Activated T-cell treated with anti-CD3 and anti-CD28 coated beads, Interleukin-2, amount 50 U/mL, for 4 hours (primary cell): ENCODE measurements around the gene HDGF. TPM values are rescaled to one million over a fixed set of nuclear protein-coding genes. Genes with fewer than 3 reads are reported as not detected.
A peak's percentile ranks its signal among the peaks of the same experiment; 100 is the strongest.

Experiments used
- ATAC-seq, 2 donors: fragments of 200-7000 bp; cut with Tn5 transposase; one replicate each; pipeline ENCODE4 v1.10.0; 2021
- DNase-seq: peaks from one replicate; pipeline ENCODE4 v3.0.0-alpha.2; 2020
- H3K27me3 Mint-ChIP-seq: one replicate; pipeline ENCODE4 v1.8.0; 2021; ENCODE audit warnings: low read depth, mixed read lengths
- H3K36me3 Mint-ChIP-seq: one replicate; pipeline ENCODE4 v1.8.0; 2022; ENCODE audit warnings: mixed read lengths; ENCODE audit not compliant: insufficient read depth
- H3K4me1 Mint-ChIP-seq: one replicate; pipeline ENCODE4 v1.8.0; 2021; ENCODE audit warnings: low read depth, mixed read lengths
- H3K4me3 Mint-ChIP-seq: one replicate; pipeline ENCODE4 v1.8.0; 2021; ENCODE audit warnings: mild to moderate bottlenecking, moderate library complexity, mixed read lengths
- H3K9me3 Mint-ChIP-seq: one replicate; pipeline ENCODE4 v1.8.0; 2021; ENCODE audit warnings: mixed read lengths
- total RNA-seq, 3 donors: library from RNA; stranded (reverse); gene quantifications; one replicate each; pipeline ENCODE4 v1.2.1, GENCODE V29; 2021

Gene HDGF
- total RNA-seq, 3 donors from 2014 or later, result 221 to 249 (median 230) TPM

DNA sequence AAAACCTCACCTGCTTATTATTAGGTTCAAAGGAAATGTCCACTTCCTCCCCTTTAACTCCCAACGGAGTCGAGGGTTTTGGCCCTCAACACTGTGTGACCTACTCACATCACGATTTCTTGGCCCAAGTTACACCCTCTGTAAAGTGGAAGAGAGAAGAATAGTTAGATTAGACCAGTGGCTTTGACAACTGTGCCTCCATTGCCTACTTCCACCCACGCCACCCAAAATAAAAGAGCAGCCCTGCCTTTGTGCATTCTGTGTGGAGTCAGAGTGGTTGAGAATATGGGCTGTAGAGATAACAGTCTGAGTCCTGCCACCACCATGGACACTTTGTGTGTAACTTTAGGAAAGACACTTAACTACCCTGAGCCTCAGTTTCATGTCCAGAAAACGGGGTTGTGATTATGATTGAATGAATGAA lies 4.1 kb upstream of the HDGF start:
- H3K4me1 Mint-ChIP-seq, result peaks cover 12% of the 10 kb centered on the region
- ATAC-seq, result no peak
- no peaks in the 10 kb centered on the region for H3K36me3 Mint-ChIP-seq
- no peak for DNase-seq
- H3K9me3 Mint-ChIP-seq, result no peaks in the 10 kb centered on the region
- no peaks in the 10 kb centered on the region for H3K27me3 Mint-ChIP-seq
- H3K4me3 Mint-ChIP-seq, result no peak overlapping the region

- H3K4me3 Mint-ChIP-seq, result no peak overlapping the region
- no peaks in the 10 kb centered on the region for H3K36me3 Mint-ChIP-seq
- H3K4me1 Mint-ChIP-seq, result peaks cover 22% of the 10 kb centered on the region
- DNase-seq (no peak), ATAC-seq (no peak)
- no peaks in the 10 kb centered on the region for H3K9me3 Mint-ChIP-seq
- no peaks in the 10 kb centered on the region for H3K27me3 Mint-ChIP-seq
Observed at GRCh38 chr1:156754219-156754618, 2.7 kb upstream of the HDGF start.

DNA sequence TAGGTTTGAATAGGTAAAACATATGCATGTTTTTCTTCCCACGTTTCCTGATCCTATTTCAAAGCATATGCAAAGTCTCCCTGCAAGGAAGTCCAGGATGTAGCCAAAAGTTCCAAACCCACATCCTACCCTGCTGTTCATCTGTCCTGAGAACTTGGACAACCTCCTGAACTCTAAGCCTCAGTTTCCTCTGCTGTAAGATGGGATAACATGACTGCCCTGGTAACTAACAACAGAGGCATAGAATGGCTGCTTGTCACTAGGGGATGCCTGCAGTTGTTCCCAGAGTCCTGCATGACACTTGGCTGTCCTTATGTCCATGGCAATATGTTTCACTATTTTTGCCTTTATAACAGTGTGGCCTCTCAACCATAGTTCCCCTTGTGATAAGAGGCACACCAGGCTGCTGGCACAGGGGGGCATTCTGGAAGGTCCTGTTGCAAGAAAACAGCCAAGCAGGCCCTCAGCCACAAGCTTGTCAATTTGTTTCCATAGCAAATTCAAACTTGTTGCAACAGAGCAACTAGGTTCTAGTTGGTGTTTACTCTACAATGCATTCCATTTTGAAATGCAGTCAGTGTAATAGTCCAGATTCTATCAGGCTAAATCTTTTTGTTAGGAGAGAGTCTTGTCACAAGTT lies 1.5 kb upstream of the HDGF start:
- peak overlapping the region; percentile 93 for H3K4me3 Mint-ChIP-seq
- DNase-seq, result no peak
- no peak for ATAC-seq
- H3K9me3 Mint-ChIP-seq, result no peaks in the 10 kb centered on the region
- H3K36me3 Mint-ChIP-seq, result no peaks in the 10 kb centered on the region
- H3K4me1 Mint-ChIP-seq, result peaks cover 35% of the 10 kb centered on the region
- H3K27me3 Mint-ChIP-seq, result no peaks in the 10 kb centered on the region

DNA sequence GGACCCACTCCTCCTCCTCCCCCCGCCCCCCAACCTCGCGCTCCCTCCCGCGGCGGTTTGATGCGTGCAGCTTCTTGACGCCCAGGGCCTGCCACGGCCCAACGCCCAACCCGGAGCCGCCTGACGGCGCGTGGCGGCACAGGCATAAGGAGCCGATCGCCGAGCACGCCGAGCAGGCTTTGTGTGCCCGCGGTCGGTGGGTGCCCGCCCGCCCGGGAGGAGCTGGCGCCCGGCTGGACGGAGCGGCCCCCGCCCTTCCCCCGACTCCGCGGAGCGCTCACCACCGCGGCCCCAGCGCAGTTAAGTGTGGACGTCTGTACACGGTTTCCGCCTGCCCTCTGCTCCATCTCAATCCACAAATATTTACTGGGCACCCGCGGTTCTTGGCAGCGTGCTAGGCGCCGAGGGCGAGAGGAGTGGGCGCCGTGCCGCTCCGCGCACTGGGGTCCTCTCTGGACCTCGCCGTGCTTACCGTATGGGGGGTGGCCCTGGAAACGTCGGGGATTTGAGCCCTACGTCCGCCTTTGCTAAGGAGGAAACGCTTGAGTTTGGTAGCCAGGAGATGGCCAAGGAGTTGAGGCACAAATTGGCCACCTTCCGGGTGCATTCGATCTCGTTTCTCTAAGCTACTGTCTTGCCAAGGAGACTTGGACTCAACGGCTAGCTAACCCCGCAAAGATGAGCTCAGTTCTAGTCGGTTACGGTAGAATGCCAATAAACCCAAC lies 444 bp upstream of the HDGF start:
- ATAC-seq (peak; percentile 85 to 86), DNase-seq (peak; percentile 97)
- Mint-ChIP-seq H3K9me3 (no peaks in the 10 kb centered on the region), H3K27me3 (no peaks in the 10 kb centered on the region), H3K4me3 (peak overlapping the region; percentile 93), H3K36me3 (no peaks in the 10 kb centered on the region), H3K4me1 (peaks cover 43% of the 10 kb centered on the region)

DNA sequence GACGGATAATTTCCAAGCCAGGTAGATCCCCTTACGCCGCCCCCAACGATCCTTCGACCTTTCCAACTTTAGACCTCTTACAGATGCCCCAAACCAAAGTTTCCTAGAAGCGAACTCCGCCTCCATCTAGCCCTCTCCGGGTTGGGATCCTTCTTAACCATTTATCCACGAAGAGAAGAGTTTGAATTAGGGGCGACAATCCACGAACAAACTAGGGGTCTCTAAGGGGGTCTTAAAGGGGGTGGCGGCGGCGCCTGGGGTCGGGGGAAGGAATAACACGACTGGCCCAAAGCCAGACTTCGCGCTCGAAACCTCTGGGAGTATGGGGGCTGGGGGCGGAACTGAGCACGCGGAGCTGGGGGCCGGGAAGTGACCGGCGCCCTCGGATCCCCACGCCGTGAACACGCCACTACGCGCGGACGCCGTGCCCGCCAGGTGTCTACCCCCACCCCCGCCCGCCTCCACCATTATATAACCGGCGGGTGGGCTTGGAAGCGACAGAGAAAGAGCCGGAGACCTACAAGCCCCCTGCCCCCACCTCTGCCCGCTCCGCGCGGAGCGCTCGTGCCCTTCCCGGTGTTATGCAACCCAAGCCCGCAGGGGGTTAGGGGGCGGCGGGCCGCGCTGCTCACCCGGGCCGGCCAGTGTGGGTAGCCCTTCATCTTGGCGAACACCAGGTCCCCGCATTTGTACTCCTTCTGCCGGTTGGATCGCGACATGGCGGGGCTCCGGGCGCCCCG lies 594 bp downstream of the HDGF start:
- Mint-ChIP-seq H3K27me3 (no peaks in the 10 kb centered on the region), H3K4me1 (peaks cover 51% of the 10 kb centered on the region)

GRCh38 chr1:156750191-156750672 lies 1.2 kb downstream of the HDGF start:
- Mint-ChIP-seq H3K9me3 (no peaks in the 10 kb centered on the region), H3K36me3 (peaks cover 7% of the 10 kb centered on the region), H3K27me3 (no peaks in the 10 kb centered on the region), H3K4me1 (peaks cover 57% of the 10 kb centered on the region), H3K4me3 (peak overlapping the region; percentile 94)
- ATAC-seq (peak; percentile 8 to 12), DNase-seq (peak; percentile 47)

More for the DNA sequence above, 594 bp downstream of the HDGF start:
- peaks cover 2% of the 10 kb centered on the region for H3K36me3 Mint-ChIP-seq
- peak; percentile 24 to 29 for ATAC-seq
- peak; percentile 31 for DNase-seq
- H3K4me3 Mint-ChIP-seq, result peak overlapping the region; percentile 94
- H3K9me3 Mint-ChIP-seq, result no peaks in the 10 kb centered on the region

DNA sequence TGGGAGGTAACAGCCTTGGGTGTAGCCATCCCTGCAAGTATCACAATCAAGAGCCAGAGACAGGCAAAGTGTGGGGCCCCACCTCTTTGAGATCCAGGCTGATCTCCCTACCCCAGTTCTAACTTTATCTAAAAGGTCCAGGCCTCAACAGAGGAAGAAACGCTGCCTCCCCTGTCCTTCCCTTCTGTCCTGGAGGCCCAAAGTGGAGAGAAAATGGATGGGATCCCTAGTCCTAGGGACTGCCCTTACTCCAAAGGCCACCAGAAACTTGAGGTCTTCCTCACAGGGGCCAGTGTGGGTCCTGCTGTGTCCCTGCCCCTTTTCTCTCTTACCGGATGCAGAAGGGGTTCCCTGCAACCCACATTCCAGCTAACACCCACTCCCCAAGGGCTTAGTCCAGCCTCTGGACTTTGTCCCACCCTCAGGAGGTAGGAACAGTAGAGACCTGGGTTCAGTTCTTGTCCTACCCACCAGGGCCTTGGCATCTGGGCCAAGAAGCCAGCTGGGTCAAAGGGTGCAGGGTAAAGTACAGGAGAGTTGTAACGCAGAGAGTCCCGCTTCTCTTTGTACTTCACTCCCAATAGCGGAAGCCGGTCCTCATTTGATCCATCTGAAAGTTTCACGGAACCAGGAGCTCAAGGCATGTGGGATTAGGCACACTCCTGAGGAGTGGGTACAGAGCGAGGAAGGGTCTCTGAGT lies 1.9 kb downstream of the HDGF start:
- Mint-ChIP-seq H3K9me3 (no peaks in the 10 kb centered on the region), H3K36me3 (peaks cover 7% of the 10 kb centered on the region)
- no peak for DNase-seq

DNA sequence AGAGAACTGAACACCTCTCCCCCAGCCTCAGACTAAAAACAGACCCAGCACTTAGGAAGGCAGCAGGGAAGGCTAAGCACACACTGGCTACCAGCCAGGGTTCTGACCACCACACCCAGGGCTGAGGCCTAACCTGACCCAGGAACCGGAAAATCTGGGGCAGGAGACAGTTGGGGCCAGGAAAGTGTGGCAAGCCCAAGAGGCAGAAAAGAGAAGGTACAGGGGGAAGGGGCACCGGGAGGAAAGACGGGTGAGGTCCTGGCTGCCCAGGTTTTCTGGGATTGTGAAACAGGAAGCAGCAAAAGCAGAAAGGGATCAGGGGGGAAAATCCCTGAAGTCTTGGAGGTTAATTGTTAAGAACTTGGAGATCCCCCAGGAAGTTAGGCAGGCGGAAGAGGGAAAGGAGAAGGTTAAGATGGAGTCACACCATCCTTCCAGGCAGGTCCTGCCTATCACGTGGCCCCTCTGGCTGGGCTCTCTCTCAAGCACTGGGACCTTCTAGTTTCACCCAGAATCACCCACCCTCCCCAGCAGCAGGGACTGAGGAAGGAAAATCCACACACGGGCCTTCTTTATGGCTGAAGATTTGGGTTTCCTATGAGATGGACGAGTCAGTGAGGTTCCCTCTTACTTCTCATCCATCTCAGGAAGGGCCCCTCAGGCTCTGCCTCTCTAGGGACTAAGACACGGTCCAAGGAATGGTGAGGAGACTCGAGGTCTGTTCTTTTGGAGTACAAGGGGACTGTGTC lies 2.6 kb downstream of the HDGF start:
- DNase-seq (no peak), ATAC-seq (no peak)
- no peaks in the 10 kb centered on the region for H3K27me3 Mint-ChIP-seq
- H3K36me3 Mint-ChIP-seq, result peaks cover 10% of the 10 kb centered on the region
- H3K9me3 Mint-ChIP-seq, result no peaks in the 10 kb centered on the region
- peaks cover 57% of the 10 kb centered on the region for H3K4me1 Mint-ChIP-seq
- H3K4me3 Mint-ChIP-seq, result peak overlapping the region; percentile 94

More for the DNA sequence above, 1.9 kb downstream of the HDGF start:
- H3K4me3 Mint-ChIP-seq, result peak overlapping the region; percentile 94
- peaks cover 57% of the 10 kb centered on the region for H3K4me1 Mint-ChIP-seq
- H3K27me3 Mint-ChIP-seq, result no peaks in the 10 kb centered on the region
- ATAC-seq, result no peak

DNA sequence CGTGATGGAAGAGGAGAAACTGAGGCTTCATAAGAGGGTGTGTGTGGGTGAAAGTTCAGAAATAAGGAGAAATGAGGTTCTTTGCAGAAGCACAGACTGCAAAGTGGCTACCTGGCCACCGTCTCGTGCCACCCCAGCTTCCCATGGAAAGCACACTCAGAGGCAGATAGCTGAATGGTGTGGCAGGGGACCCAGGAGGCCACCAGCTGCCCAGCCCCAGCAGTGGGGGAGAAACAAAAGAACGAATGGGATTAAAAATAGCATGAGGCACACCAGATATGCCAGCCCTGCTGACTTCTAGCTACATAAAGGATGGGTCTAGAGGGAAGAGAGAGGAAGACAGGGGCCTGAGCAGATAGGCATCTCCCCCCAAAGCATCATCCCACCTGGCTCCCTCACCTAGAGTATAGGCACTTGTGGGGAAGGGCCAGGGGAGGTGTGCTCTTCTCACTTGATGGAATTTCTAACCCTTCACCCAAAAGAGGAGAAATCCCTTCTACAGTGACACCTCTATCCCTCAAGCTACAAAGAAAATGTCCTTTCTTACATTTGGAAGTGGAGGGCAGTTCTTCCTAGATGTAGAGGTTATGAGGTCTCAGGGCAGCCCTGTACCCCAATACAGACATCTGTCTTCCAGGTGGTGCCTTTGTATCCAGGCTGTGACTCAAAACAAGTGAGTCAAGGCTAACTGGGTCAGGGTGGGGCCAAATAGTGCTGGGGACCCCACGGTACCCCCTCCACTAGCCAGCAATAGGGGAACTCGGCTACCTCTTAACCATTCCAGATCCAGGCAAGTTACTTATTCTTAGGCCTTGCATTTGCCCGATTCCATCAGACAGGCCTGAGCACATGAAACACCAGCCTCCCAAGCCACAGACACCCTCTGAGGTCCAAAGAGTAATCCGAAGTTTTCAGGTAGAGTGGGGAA lies 3.5 kb downstream of the HDGF start:
- DNase-seq (no peak), ATAC-seq (no peak)
- Mint-ChIP-seq H3K4me3 (peak overlapping the region; percentile 94), H3K4me1 (peaks cover 53% of the 10 kb centered on the region), H3K27me3 (no peaks in the 10 kb centered on the region), H3K36me3 (peaks cover 15% of the 10 kb centered on the region), H3K9me3 (no peaks in the 10 kb centered on the region)

DNA sequence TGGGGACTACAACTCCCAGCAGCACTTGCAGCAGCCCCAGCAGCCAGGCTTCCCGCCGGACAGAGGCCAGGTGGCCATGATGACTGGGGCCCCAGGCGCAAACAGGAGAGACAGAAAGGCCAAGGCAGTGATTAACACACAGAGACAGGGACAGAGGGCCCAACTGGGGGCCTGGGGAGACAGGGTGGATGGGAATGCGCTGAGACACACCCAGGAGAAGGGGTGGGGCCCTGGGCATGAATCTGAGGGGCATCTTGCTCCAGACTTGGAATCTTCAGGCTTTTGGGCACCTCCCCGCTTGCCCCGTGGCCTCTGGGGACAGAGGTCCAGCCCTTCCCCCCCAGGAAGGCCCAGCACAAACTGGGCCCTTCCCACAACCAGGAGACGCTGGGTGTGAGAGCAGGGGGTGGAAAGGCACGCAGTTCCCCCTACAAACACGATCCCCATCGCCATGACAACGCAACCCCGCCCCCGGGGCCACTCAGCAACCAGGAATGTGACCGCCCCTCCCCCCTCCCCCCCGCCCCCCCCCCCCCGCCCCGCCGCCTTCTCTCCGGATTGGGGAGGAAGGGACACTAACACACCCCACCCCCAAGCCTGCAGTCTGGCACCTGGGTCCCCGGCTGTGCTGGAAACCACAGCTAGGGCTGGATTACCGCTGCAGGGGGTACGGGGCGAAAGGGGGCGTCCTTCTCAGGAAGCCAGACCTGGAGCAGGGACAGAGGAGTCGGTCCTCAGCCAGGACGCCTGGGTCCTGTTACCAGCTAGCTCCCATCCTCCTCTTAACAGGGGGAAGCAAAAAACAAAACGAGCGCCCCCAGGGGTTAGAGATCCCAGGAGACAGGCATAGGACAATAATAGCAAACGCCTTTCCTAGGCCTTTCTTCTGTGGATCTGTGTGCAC lies 4.5 kb downstream of the HDGF start:
- DNase-seq (peak; percentile 45), ATAC-seq (no peak)
- Mint-ChIP-seq H3K4me3 (peak overlapping the region; percentile 94), H3K4me1 (peaks cover 52% of the 10 kb centered on the region), H3K9me3 (no peaks in the 10 kb centered on the region), H3K27me3 (no peaks in the 10 kb centered on the region), H3K36me3 (peaks cover 20% of the 10 kb centered on the region)

DNA sequence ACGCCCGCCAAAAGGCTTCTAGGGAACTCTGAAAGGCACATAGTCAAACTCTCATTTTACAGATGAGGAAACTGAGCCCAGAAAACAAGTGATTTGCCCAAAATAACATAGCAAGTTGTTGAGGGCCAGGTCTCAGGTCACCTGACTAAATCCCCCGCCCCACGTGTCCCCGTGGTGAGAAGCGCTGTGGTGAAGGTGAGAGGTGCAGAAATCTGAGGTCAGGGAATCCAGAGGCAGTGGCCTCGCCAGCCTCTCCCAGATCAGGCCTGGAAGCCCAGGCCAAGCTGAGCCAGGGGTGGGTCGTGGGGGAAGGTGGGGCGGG lies 5.1 kb downstream of the HDGF start:
- no peaks in the 10 kb centered on the region for H3K9me3 Mint-ChIP-seq
- H3K27me3 Mint-ChIP-seq, result no peaks in the 10 kb centered on the region
- DNase-seq (no peak), ATAC-seq (no peak)
- peaks cover 56% of the 10 kb centered on the region for H3K4me1 Mint-ChIP-seq
- H3K36me3 Mint-ChIP-seq, result peaks cover 23% of the 10 kb centered on the region
- peak overlapping the region; percentile 81 for H3K4me3 Mint-ChIP-seq

DNA sequence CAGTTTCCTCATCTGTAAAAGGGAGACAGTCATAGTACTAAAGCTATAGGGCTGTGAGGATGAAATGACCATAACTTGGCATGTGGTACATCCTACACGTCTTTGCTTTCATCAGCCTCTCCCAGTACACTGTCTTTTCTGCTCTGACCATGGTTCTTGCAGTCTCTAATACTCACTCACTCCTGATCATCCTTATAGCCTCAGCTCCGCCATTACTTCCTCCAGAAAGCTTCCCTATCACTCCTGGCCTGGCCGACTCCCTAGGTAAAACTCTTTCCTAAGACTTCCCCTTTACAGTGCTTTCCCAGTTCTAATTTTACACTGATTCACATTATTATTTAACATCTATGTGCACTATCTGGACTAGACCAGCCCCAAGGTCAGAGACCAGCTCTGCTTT lies 5.6 kb downstream of the HDGF start:
- no peak for ATAC-seq
- Mint-ChIP-seq H3K36me3 (peaks cover 25% of the 10 kb centered on the region), H3K4me1 (peaks cover 58% of the 10 kb centered on the region), H3K27me3 (no peaks in the 10 kb centered on the region), H3K9me3 (no peaks in the 10 kb centered on the region), H3K4me3 (peak overlapping the region; percentile 81)
- DNase-seq, result no peak
